Measurements from ENCODE around the gene WAPL.

WAPL gene

DNA sequence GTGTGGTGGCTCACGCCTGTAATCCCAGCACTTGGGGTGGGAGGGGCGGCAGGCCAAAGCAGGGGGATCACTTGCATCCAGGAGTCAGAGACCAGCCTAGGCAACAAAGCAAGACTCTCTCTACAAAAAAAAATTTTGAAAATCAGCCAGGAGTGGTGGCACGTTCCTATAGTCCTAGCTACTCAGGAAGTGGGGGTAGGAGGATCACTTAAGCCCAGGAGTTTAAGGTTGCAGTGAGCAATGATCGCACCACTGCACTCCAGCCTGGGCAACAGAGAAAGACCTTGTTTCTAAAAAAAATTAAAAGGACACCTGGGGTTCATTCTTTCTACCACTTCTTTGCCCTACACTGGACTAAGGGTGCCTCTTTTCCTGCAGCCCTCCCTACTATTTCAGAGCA lies 15.1 kb downstream of the WAPL start:
- DNase-seq (ENCODE audit: low read depth): no peak
- H3K4me3 ChIP-seq (ENCODE audit: low read depth, low read length): no peak overlapping the region

DNA sequence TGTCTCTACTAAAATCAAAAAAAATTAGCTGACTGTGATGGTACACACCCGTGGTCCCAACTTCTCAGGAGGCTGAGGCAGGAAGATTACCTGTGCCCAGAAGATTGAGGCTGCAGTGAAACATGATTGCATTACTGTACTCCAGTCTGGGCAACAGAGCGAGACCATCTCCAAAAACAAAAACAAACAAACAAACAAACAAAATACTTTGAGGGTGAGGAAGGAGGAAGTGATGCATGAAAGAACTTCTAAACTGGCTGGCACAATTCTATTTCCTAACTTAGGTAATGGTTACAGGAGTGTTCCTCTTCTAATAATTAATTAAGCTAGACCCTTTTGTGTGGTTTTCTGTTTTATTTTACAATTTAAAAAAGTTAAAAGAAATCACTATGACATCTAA lies 15.5 kb downstream of the WAPL start:
- no peak for DNase-seq (ENCODE audit: low read depth)
- no peak overlapping the region for H3K4me3 ChIP-seq (ENCODE audit: low read depth, low read length)
- TF ChIP-seq, protein P1, sequence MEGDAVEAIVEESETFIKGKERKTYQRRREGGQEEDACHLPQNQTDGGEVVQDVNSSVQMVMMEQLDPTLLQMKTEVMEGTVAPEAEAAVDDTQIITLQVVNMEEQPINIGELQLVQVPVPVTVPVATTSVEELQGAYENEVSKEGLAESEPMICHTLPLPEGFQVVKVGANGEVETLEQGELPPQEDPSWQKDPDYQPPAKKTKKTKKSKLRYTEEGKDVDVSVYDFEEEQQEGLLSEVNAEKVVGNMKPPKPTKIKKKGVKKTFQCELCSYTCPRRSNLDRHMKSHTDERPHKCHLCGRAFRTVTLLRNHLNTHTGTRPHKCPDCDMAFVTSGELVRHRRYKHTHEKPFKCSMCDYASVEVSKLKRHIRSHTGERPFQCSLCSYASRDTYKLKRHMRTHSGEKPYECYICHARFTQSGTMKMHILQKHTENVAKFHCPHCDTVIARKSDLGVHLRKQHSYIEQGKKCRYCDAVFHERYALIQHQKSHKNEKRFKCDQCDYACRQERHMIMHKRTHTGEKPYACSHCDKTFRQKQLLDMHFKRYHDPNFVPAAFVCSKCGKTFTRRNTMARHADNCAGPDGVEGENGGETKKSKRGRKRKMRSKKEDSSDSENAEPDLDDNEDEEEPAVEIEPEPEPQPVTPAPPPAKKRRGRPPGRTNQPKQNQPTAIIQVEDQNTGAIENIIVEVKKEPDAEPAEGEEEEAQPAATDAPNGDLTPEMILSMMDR (IDR thresholded peaks at IDR 0.05; ENCODE audit: control insufficient read depth, extremely low read depth, insufficient read depth): no peak

More for the DNA sequence above, 15.1 kb downstream of the WAPL start:
- TF ChIP-seq, protein P1 (IDR thresholded peaks at IDR 0.05; ENCODE audit: control insufficient read depth, extremely low read depth, insufficient read depth): no peak

- no peak overlapping the region for H3K4me3 ChIP-seq (ENCODE audit: low read depth, low read length)
- DNase-seq (ENCODE audit: low read depth): no peak
These were observed 17.1 kb downstream of the WAPL start for GRCh38 chr10:86504510-86504909.

GRCh38 chr10:86500846-86501245 lies 20.7 kb downstream of the WAPL start:
- TF ChIP-seq, protein P1 (IDR thresholded peaks at IDR 0.05; ENCODE audit: control insufficient read depth, extremely low read depth, insufficient read depth): no peak
- no peak for DNase-seq (ENCODE audit: low read depth)
- H3K4me3 ChIP-seq (ENCODE audit: low read depth, low read length): no peak overlapping the region

More at GRCh38 chr10:86504510-86504909, 17.1 kb downstream of the WAPL start:
- TF ChIP-seq, protein P1 (IDR thresholded peaks at IDR 0.05; ENCODE audit: control insufficient read depth, extremely low read depth, insufficient read depth): no peak

DNA sequence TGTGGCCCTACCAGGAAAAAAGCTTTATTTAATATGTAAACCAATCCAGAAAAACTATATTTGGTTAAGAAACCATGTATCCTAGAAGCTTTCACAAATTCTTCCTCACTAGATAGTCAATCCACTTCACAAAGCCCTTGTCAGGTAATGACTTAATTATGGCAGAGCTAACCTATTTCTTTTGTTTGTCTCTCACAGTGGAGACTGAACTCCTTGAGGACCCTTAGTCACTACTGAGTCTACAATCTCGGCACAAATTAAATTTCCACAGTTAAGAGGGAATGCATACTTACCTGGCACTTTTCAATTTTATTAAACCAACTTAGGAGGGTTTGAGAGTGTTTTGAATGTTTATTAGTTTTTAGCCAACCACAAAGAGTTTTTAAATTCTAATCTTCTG lies 23.0 kb downstream of the WAPL start:
- H3K4me3 ChIP-seq (ENCODE audit: low read depth, low read length): no peak overlapping the region
- DNase-seq (ENCODE audit: low read depth): no peak
- TF ChIP-seq, protein P1 (IDR thresholded peaks at IDR 0.05; ENCODE audit: control insufficient read depth, extremely low read depth, insufficient read depth): no peak

- no peak overlapping the region for H3K4me3 ChIP-seq (ENCODE audit: low read depth, low read length)
- no peak for DNase-seq (ENCODE audit: low read depth)
- TF ChIP-seq, protein P1 (IDR thresholded peaks at IDR 0.05; ENCODE audit: control insufficient read depth, extremely low read depth, insufficient read depth): no peak
These were observed 24.0 kb downstream of the WAPL start for GRCh38 chr10:86497621-86498020.

GRCh38 chr10:86489960-86490612 lies 31.5 kb downstream of the WAPL start:
- H3K4me3 ChIP-seq (ENCODE audit: low read depth, low read length): no peak overlapping the region
- TF ChIP-seq, protein P1 (IDR thresholded peaks at IDR 0.05; ENCODE audit: control insufficient read depth, extremely low read depth, insufficient read depth): no peak
- DNase-seq (ENCODE audit: low read depth): no peak

All from LNCaP clone FGC (cell line).